HG03558 (cell line): ENCODE measurements around the gene ATP2B1.

Experiments
- ATAC-seq: cut with Tn5 transposase; IDR thresholded peaks from one replicate; pipeline ENCODE4 v1.9.1; 2021; ENCODE audit warnings: moderate number of reproducible peaks; ENCODE audit not compliant: unreplicated experiment; ENCODE audit errors: extremely low read depth

Gene ATP2B1

GRCh38 chr12:89695100-89695499, 13.5 kb downstream of the ATP2B1 start:
- no peak for ATAC-seq

GRCh38 chr12:89694542-89694941, 14.1 kb downstream of the ATP2B1 start:
- no peak for ATAC-seq

- ATAC-seq, result no peak
These were observed 14.9 kb downstream of the ATP2B1 start for GRCh38 chr12:89693639-89694202.

- no peak for ATAC-seq
These were observed 16.2 kb downstream of the ATP2B1 start for GRCh38 chr12:89692439-89692838.

GRCh38 chr12:89691659-89692058, 17.0 kb downstream of the ATP2B1 start:
- no peak for ATAC-seq

- no peak for ATAC-seq
These were observed 17.7 kb downstream of the ATP2B1 start for GRCh38 chr12:89690925-89691324.

- ATAC-seq, result no peak
These were observed 19.3 kb downstream of the ATP2B1 start for GRCh38 chr12:89689306-89689705.

GRCh38 chr12:89686311-89686710, 22.3 kb downstream of the ATP2B1 start:
- ATAC-seq, result no peak

GRCh38 chr12:89685363-89685972, 23.2 kb downstream of the ATP2B1 start:
- no peak for ATAC-seq

GRCh38 chr12:89684136-89684535, 24.5 kb downstream of the ATP2B1 start:
- ATAC-seq, result no peak

GRCh38 chr12:89682284-89682683, 26.4 kb downstream of the ATP2B1 start:
- ATAC-seq, result no peak

- no peak for ATAC-seq
These were observed 28.2 kb downstream of the ATP2B1 start for GRCh38 chr12:89680409-89680808.

GRCh38 chr12:89679631-89680030, 29.0 kb downstream of the ATP2B1 start:
- ATAC-seq, result no peak

GRCh38 chr12:89678225-89678624, 30.4 kb downstream of the ATP2B1 start:
- no peak for ATAC-seq

GRCh38 chr12:89676930-89677329, 31.7 kb downstream of the ATP2B1 start:
- no peak for ATAC-seq

GRCh38 chr12:89674326-89674942, 34.2 kb downstream of the ATP2B1 start:
- ATAC-seq, result no peak

GRCh38 chr12:89673603-89674002, 35.0 kb downstream of the ATP2B1 start:
- no peak for ATAC-seq

- ATAC-seq, result no peak
These were observed 36.1 kb downstream of the ATP2B1 start for GRCh38 chr12:89672589-89672979.

GRCh38 chr12:89671469-89671868, 37.2 kb downstream of the ATP2B1 start:
- no peak for ATAC-seq

- no peak for ATAC-seq
These were observed 39.4 kb downstream of the ATP2B1 start for GRCh38 chr12:89669197-89669596.

GRCh38 chr12:89665556-89665955, 43.1 kb downstream of the ATP2B1 start:
- ATAC-seq, result no peak

- ATAC-seq, result no peak
These were observed 44.2 kb downstream of the ATP2B1 start for GRCh38 chr12:89664441-89664840.
